ENCODE data around the gene FRY. TPM values are rescaled to one million over a fixed set of nuclear protein-coding genes. Genes with fewer than 3 reads are reported as not detected.

Gene FRY
- total and polyA plus RNA-seq, 9 of the 15 experiments (the other 6 are each of a cell fraction or from before 2014, with no cell fraction given), result 0.03 to 0.31 (median 0.11) TPM; not detected in 3

DNA sequence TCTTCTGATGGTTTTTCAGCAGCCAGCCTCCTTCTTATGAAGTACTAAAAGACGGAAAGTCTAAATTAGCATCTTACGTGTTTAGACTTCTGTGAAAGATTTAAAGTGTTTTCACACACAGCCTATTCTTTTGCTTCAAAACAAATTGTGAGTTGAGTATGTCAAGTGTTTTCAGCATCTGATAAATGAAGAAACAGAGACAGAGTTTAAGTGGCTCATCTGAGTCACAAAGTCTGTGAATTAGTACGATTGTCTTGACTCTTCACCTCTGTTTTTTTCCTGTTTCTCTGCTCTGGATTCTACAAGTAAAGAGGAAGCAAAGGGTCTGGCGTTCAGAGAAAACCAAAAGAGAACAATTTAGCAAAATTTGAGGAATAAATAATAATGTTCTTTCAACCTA, 116.4 kb downstream of the FRY start:
- in situ Hi-C loops (cut with MboI), result no loop called here
- TF ChIP-seq RHOXF2B (CRISPR knock-in tag; conservative IDR thresholded peaks at IDR 0.05) (no peak), ZNF780A (CRISPR knock-in tag; IDR thresholded peaks at IDR 0.05) (no peak), ZNF444 (CRISPR knock-in tag; IDR thresholded peaks at IDR 0.05) (no peak), PRMT5 (CRISPR knock-in tag; IDR thresholded peaks at IDR 0.05) (no peak), RFX7 (CRISPR knock-in tag; IDR thresholded peaks at IDR 0.05) (no peak), ZNF431 (CRISPR knock-in tag; IDR thresholded peaks at IDR 0.05) (no peak), MTF1 (CRISPR knock-in tag; IDR thresholded peaks at IDR 0.05; ENCODE audit: borderline replicate concordance) (no peak), CCNT2 (IDR thresholded peaks at IDR 0.05; ENCODE audit: borderline replicate concordance, extremely low read depth, insufficient read length, low read depth, low read length) (no peak), FIP1L1 (IDR thresholded peaks at IDR 0.05; ENCODE audit: low read depth, low read length, poor library complexity, severe bottlenecking) (no peak)
- TF ChIP-seq, protein P1, sequence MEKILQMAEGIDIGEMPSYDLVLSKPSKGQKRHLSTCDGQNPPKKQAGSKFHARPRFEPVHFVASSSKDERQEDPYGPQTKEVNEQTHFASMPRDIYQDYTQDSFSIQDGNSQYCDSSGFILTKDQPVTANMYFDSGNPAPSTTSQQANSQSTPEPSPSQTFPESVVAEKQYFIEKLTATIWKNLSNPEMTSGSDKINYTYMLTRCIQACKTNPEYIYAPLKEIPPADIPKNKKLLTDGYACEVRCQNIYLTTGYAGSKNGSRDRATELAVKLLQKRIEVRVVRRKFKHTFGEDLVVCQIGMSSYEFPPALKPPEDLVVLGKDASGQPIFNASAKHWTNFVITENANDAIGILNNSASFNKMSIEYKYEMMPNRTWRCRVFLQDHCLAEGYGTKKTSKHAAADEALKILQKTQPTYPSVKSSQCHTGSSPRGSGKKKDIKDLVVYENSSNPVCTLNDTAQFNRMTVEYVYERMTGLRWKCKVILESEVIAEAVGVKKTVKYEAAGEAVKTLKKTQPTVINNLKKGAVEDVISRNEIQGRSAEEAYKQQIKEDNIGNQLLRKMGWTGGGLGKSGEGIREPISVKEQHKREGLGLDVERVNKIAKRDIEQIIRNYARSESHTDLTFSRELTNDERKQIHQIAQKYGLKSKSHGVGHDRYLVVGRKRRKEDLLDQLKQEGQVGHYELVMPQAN (IDR thresholded peaks at IDR 0.05; ENCODE audit: borderline replicate concordance), result no peak
- no peaks in the 10 kb centered on the region for H3K79me2 ChIP-seq (ENCODE audit: control insufficient read depth, insufficient read depth, low read length)
- ATAC-seq, result no peak
- no peak for FAIRE-seq
- no peaks in the 10 kb centered on the region for H3K9me1 ChIP-seq (ENCODE audit: control insufficient read depth, insufficient read depth, low read length)
- POLR2A ChIA-PET, result no interaction called here
- no peak for DNase-seq (ENCODE audit: extremely low read depth in 1 of 4, low spot score in 3 of 4)
- H4K20me1 ChIP-seq (replicated peaks; ENCODE audit: control insufficient read depth, insufficient read depth, low read length), result no peaks in the 10 kb centered on the region
- H2AFZ ChIP-seq (ENCODE audit: low read depth, low read length), result no peak overlapping the region
- 0% methylated on average over 4 of the region's 4 CpGs for WGBS (ENCODE audit: insufficient coverage, low coverage, missing lambda C conversion rate)
- H3K4me2 ChIP-seq (ENCODE audit: insufficient read depth, low read length), result no peak overlapping the region
- no peaks in the 10 kb centered on the region for H3K4me1 ChIP-seq (replicated peaks in 1 of 2; ENCODE audit: control insufficient read depth in 2 of 2, insufficient read depth in 2 of 2, low read length in 2 of 2)
- intact Hi-C loops (cut with micrococcal nuclease), result no loop called here
- CTCF ChIA-PET (ENCODE audit: low intra/inter-chr PET ratio), result no interaction called here
- H3K27ac ChIP-seq (ENCODE audit: extremely low read depth, low read depth, low read length), result no peak overlapping the region
- no TSS peak for BruUV-seq (replicated peaks)
- H3K36me3 ChIP-seq (ENCODE audit: control insufficient read depth, insufficient read depth, low read length), result no peaks in the 10 kb centered on the region
- no peak overlapping the region for H3K9ac ChIP-seq (ENCODE audit: insufficient read depth in 1 of 2, low read depth in 2 of 2, low read length in 2 of 2)
- H3K27me3 ChIP-seq (ENCODE audit: control insufficient read depth in 2 of 2, insufficient read depth in 2 of 2, low read length in 2 of 2), result no peaks in the 10 kb centered on the region
- H3K4me3 ChIP-seq, result no peak overlapping the region
- no peaks in the 10 kb centered on the region for H3K9me3 ChIP-seq (replicated peaks; ENCODE audit: control insufficient read depth, insufficient read depth, low read depth, low read length)

All from K562 (cell line).